DLD1 (cell line): Measurements from ENCODE around the gene PPP6C.
"Not testable (repeated sequence)": the region's sequence is repeated elsewhere in the genome, so short reads cannot be mapped to it uniquely, and the experiment has no call there.

ENCODE experiments used
- in situ Hi-C: cut with HindIII; loops from 2 replicates; pipeline ENCODE4 v1.10.0; 2017; ENCODE audit warnings: low sequenced_read_pairs

The PPP6C gene

GRCh38 chr9:125183054-125183453 lies 6.5 kb downstream of the PPP6C start:
- in situ Hi-C loops = no loop called here

DNA sequence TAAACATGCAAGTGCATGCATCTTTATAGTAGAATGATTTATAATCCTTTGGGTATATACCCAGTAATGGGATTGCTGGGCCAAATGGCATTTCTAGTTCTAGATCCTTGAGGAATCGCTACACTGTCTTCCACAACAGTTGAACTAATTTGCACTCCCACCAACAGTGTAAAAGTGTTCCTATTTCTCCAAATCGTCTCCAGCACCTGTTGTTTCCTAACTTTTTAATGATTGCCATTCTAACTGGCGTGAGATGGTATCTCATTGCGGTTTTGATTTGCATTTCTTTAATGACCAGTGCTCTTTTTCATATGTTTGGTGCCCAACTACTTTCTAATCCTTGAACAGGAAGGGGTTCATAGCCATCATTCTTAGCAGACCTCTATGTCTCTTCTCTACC lies 7.8 kb downstream of the PPP6C start:
- in situ Hi-C loops = not testable (repeated sequence)

DNA sequence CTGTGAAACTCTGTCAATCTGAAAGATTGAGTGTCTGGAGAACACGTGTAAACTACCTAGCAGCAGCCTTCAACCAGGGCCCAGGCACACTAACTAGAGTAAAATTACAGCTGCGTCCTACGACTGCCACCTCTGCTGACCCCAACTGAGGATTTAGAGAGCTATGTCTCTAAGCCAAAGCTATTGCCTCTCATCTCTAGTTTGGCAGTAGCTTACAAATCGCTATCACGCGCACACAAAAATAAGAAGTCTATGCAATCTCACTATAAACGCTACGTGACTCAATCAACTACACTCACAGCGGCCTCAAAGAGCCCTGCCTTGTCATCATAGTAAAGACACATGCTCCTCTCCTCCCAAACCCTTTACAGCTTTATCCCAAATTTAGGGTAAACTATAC lies 8.7 kb downstream of the PPP6C start:
- in situ Hi-C loops = no loop called here

- in situ Hi-C loops = not testable (repeated sequence)
These were observed 9.8 kb downstream of the PPP6C start for GRCh38 chr9:125179776-125180175.

- in situ Hi-C loops = no loop called here
These were observed 11.7 kb downstream of the PPP6C start for GRCh38 chr9:125177888-125178287.

GRCh38 chr9:125176636-125177035 lies 13.0 kb downstream of the PPP6C start:
- in situ Hi-C loops = no loop called here

DNA sequence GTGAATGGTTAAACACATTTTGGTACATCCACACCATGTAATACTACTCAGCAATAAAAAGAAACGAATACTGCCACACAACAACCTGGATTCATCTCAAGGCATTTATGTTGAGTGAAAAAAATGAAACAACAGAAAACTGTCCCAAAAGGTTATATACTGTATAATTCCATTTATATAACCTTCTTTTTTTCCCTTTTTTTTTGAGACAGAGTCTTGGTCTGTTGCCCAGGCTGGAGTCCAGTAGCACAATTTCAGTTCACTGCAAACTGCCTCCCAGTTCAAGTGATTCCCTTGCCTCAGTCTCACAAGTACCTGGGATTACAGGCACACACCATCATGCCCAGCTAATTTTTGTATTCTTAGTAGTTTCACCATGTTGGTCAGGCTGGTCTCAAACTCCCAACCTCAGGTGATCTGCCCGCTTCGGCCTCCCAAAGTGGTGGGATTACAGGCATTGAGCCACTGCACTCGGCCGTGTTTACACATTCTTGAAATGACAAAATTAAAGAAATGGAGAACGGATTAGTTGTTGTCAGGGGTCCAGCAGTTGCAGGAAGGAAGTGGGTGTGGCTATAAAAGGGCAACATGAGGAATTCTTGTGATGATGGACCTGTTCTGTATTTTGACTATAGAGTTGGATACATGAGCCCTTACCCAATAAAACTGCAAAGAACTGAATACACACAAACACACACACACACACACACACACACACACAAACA lies 17.4 kb downstream of the PPP6C start:
- in situ Hi-C loops = no loop called here

- in situ Hi-C loops = no loop called here
These were observed 19.7 kb downstream of the PPP6C start for GRCh38 chr9:125169895-125170294.

DNA sequence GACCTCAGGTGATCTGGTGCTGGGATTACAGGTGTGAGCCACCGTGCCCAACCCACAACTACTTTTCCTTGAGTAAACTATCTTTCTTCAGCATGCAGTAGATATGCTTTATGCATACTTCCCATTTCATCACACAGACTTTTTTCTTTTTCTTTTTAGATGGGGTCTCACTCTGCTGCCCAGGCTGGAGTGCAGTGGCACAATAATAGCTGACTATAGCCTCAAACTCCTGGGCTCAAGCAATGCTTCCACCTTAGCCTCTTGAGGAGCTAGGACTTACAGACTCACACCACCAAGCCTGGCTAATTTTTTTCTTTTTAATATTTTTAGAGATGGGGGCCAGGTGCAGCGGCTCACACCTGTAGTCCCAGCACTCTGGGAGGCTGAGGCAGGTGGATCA lies 22.8 kb downstream of the PPP6C start:
- in situ Hi-C loops = no loop called here

DNA sequence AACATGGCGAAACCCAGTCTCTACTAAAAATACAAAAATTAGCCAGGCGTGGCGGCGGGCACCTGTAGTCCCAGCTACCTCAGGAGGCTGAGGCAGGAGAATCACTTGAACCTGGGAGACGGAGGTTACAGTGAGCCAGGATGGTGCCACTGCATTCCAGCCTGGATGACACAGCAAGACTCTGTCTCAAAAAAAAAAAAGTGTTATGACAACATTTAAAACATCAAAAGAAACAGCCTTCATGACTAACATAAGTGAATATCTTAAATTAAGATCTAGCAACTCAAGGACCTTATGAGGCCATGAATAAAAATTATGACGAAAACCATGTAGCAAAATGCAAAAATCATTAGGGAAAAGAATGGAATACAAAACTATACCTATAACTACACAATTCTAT lies 26.7 kb downstream of the PPP6C start:
- in situ Hi-C loops = not testable (repeated sequence)

GRCh38 chr9:125161284-125161918 lies 28.2 kb downstream of the PPP6C start:
- in situ Hi-C loops = no loop called here

- in situ Hi-C loops = no loop called here
These were observed 28.9 kb downstream of the PPP6C start for GRCh38 chr9:125160750-125161149.

- in situ Hi-C loops = no loop called here
These were observed 33.1 kb downstream of the PPP6C start for GRCh38 chr9:125156551-125156950.

DNA sequence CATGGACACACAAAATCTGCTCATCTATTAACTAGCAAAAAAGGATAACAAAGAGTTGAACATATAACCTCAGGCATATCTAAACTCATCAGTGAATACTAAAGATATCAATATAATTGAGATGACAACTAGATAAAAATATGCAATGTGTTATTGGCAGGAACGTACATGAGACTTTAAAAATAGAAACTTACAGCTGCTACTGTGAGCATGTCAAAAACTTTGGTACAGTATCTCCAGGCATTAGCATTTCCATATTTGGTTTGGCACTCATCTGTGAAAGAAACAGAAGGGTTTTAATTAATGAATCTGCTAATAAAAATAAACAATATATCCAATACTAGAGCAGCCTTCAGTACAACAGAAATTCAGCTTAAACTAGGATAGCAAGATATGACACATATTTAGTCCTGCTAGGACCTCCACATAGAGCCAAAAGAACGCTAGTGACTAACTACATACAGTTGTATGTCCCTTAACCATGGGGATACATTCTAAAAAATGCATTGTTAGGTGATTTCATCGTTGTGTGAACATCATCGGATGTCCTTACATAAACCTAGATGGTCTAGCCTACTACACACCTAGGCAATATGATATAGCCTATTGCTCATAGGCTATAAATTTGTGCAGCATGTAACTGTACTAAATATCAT lies 35.8 kb downstream of the PPP6C start:
- in situ Hi-C loops = no loop called here

DNA sequence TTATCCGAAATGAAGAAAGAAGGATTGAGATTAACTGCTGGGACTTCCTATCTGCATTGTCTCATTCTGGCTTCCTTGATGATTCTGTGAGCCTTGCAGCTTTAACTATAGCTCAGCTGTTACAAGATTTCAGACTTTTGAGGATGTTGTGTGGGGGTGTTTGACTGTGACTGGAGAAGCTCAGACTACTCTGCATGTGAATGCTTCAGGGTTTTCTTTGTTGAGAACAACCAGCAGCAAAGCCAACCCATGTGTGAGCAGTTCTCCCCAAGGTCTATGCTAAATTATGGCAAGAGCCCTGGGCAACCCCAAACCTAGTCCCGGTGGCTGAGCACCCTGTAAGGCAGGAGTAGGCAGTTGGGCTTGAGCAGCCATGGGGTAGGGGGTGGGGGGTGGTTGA lies 37.9 kb downstream of the PPP6C start:
- in situ Hi-C loops = no loop called here

GRCh38 chr9:125150349-125151245 lies 39.0 kb downstream of the PPP6C start:
- in situ Hi-C loops = no loop called here

DNA sequence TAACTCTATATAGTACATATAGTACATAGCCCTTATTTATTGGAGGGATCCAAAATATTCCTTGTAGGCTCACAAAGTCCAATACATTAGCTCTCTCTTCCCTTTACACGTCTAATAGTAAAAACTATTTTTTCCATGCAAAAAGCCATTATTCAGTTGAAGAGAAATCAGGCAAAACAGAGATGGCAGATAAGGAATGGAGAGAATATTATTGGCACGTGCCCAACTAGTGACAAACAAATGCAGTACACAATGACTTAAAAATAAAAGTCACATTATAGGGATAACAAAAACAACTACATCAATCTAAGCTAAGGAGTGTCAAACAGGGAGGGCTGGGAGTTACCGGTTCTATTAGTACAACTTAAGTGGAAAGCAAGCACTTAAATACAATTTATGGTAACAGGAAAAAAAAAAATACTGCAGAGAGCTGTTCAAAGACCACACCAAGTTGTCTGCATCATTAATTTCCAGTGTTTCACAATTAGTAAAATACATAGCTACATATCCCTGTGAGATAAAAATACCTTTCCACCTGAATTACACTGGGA lies 42.1 kb downstream of the PPP6C start:
- in situ Hi-C loops = no loop called here

DNA sequence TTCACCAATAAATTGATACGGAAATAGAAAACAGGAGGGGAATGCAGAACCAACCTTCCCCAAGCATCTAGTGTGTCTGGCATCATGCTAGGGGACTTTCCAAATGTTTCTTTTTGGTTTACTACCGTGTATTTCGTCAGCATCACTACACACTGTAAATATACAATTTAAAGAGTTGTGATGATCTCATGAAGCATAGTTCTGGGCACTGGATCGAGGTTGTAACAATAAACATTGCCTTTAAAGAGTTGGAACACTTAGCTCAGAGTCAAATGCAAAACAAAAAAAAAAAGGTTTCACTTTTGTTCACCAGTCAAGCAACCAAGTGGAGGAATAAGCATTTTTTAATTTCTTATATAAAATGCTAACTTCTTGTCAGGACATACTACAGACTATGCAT lies 43.4 kb downstream of the PPP6C start:
- in situ Hi-C loops = no loop called here

- in situ Hi-C loops = no loop called here
These were observed 44.2 kb downstream of the PPP6C start for GRCh38 chr9:125145425-125145824.

DNA sequence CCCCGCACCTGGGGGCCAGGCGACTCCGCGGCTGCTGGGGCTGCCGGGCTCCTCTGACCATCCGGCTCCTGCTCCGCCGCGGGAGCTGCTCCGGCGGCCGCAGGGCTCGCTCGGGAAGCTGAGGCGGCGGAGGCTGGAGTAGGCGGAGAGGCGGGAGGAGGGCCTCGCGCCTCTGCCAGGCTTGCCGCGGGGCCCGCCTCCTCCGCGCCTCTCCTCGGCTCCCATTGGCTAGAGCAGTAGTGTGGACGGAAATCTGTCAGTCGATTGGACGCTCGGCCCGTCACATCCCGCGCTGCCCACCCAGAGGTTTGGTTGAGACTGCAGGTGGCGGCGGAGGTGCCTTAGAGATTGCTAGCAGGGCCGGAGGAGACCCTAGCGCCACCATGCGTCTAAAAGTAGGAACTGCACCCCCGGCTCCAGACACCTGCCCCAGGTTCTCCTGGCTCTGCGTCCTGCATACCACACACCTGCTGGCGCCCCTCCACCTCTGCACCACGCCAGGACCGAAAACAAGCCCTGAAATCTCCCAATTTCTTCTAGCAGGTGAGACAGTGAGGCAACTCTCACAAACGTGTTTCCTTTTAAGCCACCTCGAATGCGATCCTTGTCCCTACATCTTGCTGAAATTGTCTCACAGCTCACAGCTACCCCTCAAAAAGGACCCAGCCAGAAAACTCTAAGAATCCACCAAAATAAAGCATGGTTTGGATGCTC lies 46.1 kb downstream of the PPP6C start, which contains the start of gene SCAI:
TSS of gene SCAI (minus strand) at position 152 of the 714 bp plus-strand sequence. CDS start at position 61, 91 bp downstream.
- in situ Hi-C loops = no loop called here
